SW 1271 (cell line): ENCODE measurements around the gene NR2C1.
"Not testable (repeated sequence)": the region's sequence is repeated elsewhere in the genome, so short reads cannot be mapped to it uniquely, and the experiment has no call there.

Experiments
- DNase-seq, 2 experiments: peaks; one replicate each; lab custom pipeline; 2025; lab: John Stamatoyannopoulos, UW

Gene NR2C1

DNA sequence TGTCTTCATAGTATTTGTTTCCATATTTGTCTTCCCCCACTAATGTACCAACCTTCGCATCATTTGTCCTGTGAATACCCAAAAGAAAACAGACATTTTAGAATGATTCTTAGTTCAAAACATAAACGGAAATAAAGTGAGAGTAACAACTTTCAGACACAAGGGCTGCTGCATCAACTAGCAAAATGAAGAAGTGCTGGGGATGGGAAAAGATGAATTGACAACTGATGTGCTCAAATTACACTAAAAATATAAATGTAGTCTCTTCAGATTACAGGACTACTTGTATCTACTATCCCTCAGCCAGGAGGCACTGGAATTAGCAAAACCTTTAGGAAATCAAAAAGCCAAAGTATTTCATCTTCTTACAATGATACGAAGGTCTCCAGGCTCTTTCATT lies 70.7 kb downstream of the NR2C1 start:
- DNase-seq = no peak

DNA sequence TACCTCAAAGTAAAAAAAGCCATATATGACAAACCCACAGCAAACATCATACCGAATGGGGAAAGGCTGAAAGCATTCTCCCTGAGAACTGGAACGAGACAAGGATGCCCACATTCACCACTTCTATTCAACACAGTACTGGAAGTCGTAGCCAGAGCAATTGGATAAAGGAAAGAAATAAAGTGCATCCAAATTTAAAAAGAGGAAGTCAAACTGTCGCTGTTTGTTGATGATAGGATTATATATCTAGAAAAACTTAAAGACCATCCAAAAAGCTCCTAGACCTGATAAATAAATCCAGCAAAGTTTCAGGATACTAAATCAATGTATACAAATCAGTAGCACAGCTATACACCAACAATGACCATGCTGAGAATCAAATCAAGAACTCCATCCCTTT lies 75.1 kb downstream of the NR2C1 start:
- no peak for DNase-seq

DNA sequence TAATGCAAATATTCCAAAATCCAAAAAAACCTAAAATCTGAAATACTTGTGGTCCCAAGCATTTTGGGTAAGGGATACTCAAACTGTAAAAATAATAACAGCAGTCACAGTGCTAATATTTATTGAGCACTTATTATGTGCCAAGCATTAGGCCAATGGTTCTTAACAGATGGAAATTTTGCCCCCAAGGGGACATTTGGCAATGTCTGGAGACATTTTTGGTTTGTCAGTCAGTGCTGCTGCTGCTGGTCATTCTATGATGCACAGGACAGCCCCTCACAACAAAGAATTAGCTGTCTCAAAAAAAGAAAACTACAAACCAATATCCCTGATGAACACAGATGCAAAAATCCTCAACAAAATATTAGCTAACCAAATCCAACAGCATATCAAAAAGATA lies 75.7 kb downstream of the NR2C1 start:
- DNase-seq = no peak

DNA sequence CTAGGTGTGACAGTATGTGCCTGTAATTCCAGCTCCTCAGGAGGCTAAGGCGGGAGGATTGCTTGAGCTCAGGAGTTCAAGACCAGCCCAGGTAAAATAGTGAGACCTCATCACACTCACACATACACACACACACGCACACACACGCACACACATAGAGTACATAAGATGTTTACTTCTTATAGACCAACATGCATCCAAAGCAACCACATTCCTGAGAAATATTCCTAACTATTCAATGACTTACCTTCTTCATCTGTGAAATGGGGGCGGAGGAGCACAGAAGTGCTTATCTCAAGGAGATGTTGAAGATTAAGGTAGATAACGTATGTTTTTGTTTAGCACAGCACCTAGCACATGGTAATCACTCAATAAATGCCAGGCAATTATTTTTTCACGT lies 76.4 kb downstream of the NR2C1 start:
- no peak for DNase-seq

DNA sequence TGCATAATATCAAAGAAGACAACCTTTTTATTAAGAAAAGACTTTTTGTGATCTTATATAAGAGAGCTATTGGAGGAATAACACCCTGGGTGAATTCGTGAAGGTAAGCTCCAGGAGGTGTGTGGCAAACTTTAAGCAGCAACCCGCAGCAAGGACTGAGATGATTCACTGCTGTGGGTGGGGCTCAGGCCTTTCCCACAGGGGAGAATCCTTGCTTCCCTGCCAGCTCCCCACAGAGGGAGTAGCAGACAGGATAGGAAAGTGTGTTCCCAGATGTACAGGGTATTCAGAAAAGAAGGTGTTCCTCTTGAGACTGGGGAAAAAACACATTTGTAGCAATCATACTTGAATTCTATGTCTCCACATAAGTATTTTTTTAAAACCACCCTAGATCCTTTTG lies 79.1 kb downstream of the NR2C1 start:
- peak; percentile 20 to 47 for DNase-seq

DNA sequence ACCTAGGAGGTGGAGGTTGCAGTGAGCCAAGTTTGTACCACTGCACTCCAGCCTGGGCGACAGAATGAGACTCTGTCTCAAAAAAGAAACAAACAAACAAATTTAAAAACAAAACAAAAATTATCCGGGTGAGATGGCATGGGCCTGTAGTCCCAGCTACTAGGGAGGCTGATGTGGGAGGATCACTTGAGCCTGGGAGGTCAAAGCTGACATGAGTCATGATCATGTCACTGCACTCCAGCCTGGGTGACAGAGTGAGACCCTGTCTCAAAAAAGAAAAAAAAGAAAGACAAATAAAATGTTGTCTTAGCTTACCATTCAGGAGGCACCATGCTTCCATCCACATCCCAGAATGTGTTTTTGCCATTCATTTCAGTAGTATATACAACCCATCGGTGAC lies 79.6 kb downstream of the NR2C1 start:
- not testable (repeated sequence) for DNase-seq

DNA sequence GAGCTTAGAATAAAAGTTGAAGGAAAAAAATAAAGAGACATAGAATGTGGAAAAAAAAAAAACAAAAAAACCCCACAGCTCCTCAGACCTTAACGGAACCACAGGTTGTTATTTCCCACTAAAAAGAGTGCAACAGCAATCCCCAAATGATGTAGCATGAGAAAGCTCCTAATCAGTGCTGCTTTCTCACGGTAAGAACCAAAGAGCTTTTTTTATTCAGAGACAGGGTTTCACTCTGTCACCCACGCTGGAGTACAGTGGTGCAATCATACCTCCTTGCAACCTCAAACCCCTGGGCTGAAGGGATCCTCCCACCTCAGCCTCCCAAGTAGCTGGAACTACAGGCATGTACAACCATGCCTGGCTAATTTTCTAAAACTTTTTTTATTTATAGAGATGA lies 83.2 kb downstream of the NR2C1 start:
- DNase-seq = no peak

DNA sequence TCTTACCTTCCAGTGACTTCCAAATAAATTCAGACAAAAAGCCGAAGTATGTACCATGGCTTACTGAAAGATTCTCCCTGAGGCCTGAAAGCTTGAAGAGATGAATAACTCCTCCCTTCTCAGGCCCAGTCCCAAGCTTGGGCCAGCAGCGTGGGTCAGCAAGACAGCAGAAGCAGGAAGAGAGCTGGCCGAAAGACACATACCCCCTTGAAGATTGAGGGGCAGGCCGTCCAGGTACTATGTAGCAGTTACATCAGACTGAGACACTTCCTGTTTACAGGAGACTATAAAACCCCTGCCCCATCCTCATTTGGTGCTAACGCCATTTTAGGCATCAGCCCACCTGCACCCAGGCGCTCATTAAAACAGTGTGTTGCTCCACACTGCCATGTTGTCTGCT lies 84.9 kb downstream of the NR2C1 start:
- no peak for DNase-seq

DNA sequence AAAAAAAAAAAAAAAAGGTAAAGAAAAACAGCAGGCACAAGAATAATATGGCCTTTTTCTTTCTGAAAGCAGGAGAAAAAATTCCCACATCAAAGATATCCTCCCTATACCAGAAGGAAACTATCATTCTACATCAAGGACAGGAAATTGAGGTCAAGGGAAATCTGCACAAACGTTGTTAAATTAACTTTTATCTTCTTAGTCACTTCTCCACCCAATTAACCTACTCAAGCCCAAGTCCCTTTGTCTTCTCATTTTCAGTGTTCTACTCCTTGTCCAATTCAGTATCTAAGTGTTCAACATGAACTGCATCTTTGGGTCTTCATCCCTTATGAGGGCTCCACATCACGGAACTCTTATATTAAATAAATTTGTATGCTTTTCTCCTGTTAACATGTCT lies 85.6 kb downstream of the NR2C1 start:
- DNase-seq = no peak

DNA sequence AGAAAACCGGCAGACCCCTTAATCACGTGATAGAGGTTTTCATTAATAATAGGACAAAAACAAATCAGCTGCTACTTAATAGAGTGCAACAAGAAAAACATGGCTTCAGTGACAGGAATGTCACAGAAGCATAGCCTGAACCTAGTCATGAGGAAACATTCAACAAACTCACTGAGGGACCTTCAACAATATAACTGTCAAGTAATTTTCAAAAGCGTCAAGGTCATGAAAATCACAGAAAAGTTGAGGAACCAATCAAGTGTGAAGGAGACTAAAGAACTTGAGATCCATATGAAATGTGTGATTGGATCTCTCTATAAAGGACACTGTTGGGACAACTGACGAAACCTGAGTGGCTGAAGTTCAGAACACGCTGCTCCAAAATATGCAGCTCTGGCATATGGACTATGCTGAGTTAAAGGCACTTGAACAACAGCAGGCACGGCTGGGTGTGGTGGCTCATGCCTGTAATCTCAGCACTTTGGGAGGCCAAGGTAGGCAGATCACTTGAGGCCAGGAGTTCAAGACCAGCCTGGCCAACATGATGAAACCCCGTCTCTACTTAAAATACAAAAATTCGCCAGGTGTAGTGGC lies 86.2 kb downstream of the NR2C1 start:
- no peak for DNase-seq

DNA sequence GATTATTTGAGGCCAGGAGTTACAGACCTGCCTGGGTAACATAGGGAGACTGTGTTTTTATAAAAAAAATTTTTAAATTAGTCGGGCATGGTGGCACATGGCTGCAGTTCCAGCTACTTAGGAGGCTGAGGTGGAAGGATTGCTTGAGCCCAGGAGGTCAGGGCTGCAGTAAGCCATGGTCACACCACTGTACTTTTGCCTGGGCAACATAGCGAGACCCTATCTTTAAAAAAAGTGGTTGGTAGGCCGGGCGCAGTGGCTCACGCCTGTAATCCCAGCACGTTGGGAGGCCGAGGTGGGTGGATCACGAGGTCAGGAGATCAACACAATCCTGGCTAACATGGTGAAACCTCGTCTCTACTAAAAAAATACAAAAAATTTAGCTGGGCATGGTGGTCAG lies 88.3 kb downstream of the NR2C1 start:
- not testable (repeated sequence) for DNase-seq

DNA sequence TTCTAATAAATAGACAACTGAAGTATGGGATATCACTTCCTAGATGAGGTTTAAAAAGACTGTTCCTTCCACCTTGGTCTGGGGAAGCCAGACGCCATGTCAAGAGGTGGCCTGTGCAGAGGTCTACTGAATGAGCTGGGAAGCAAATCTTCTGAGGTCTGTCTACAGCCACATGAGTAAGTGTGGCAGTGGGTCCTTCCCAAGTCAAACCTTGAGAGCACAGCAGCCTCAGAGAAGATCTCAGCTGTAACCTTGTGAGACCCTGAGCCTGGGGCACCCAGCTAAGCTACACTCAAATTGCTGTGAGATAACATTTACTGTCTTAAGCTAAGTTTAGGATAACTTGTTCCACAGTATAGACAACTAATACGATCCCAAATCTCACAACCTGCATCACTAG lies 90.1 kb downstream of the NR2C1 start:
- DNase-seq = no peak

DNA sequence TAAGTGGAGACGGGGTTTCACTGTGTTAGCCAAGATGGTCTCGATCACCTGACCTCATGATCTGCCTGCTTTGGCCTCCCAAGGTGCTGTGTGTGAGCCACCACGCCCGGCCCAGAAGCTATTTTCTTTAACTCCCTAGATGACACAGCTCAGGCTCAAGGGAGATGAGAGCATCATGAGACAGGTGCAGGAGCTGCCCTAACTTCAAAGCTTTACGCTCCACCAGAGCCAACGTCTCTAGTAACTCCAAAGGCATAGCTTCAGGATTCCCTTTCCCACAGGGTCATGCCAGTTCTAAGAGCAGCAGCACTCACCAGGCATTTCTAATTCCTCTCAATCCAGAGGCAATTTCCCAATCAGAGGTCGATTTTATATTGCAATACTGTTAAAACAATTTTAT lies 91.0 kb downstream of the NR2C1 start:
- no peak for DNase-seq

DNA sequence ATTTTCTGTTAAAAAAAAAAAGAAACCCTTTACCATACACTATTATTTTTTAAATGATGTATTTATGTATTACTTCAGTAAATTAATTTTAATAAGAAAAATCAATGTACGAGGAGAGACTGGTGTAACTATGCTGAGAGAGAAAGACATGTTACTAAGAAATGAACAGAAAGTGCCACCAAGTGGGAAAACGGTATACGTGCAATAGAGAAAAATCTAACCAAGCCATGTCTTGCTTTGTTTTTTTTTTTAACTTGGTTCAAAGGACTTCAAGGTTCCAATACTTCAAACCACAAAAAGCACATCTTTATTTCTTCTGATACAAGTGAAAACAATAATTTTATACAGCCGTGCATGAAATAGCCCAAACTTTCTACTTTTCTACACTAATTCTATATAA lies 92.8 kb downstream of the NR2C1 start:
- DNase-seq = peak in 1 of 2 experiments; percentile 18

DNA sequence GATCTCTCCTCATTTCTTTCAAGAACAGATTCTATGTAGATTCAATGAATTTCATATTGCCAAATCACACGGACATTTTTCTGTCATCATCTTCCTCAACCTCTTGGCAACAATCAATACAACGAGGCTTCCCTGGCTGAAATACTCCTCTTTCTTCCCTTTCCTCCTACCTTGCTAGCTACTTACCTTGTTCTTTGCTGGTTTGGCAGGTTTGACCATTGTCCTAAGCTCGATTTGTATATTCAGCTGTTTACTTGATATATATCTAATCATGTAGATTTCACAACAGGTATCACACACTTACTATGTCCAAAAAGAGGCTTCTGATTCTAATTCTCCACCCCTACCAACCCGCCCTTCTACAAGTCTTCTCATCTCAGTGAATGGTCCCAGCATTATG lies 93.5 kb downstream of the NR2C1 start:
- DNase-seq = no peak

DNA sequence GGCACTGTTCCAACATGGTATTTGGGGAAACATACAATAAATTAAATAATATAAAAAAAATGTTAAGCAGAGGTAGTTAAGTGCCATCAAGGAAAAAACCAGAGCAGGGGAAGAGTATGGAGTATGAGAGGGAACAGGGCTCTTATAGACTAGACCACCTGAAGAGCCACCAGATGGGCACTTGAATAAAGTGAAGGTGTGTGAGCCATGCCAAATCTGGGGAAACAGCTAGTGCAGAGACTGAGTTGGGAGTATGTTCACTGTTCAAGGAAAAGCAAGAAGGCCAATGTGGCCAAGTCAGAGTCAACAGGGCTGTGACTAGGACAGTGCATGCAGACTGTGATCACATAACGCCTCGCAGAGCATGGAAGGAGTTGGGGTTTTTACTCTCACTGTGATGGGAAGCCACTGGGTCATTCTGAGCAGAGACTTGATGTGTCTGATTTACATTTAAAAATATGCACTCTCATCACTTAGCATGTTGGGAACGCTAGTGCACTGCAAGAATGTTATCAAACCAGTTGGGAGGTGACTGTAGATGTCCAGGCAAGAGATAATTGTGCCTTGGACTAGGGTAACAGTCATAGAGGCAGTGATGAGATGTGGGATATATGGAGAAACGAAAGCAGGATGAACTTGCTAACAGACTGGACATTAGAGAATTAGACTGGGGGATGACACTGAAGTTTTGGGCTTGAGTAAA lies 95.5 kb downstream of the NR2C1 start:
- DNase-seq = no peak

DNA sequence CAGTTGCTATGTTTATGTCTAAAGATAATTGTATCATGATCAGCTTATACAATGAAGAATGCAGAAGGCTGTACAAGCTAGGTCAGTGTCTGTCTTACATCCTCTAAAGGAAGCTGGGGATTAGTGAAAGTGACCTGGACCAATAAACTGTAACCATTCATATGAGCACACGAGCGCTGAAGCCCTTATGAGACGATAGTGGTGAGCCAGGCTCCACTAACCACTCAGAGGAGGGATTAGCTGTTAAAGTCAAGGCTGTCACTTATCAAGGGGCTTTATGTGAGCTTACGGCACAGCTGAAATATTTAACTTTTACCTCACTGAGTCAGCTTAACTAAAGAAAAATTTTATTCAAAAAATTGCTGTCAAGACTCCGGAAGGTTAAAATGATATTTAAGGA lies 100.2 kb downstream of the NR2C1 start:
- no peak for DNase-seq

DNA sequence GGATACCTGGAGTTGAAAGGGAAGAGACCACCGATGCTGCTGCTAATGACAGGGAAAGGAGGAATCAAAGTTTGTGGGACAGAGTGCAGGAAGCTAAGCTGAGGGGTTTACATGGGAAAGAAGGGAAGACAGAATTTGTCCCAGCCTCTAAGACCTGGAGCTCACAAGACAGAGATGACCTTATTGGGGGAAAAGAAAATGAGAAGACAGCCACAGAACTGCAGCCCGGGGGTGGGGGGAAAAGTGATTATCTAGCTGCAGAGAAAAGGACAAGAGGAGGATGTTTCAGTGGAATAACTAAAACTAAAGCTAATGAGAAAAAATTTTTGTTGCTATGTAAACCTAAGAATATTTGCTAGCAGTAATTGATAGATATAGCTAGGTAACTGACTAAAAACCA lies 100.6 kb downstream of the NR2C1 start:
- DNase-seq = no peak

DNA sequence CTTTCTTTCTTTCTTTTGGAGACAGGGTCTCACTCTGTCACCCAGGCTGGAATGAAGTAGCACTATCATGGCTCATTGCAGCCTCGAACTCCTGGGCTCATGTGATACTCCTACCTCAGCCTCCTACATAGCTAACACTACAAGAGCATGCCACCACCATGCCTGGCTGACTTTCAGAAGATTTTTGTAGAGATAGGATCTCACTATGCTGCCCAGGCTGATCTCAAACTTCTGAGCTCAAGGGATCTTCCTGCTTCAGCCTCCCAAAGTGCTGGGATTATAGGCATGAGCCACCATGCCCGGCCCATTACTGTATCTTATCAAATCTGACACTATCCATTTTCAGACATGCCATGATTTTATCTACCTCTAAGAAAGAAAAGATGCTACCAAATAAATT lies 101.5 kb downstream of the NR2C1 start:
- DNase-seq = no peak

DNA sequence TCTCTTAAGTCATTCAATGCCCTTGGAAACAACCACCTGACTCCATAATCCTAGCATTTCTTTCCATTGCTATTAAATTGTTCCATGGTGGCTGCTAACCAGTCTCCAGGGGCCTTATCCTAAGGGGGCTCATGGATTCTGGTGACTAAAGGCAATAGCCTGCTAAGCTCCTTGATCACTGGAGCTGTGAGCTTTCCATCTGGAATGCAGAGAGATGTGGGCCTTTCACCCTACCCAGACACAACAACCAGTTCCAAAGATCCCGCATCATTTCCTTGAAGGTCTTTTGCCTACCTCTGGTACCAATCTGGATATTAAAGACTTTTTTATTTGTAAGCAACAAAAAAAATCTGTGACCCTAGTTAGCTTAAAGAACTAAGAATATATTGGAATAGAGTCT lies 102.9 kb downstream of the NR2C1 start:
- no peak for DNase-seq
